Neural cell (in vitro differentiated cells): ENCODE results near the gene KHSRP. TPM values are rescaled to one million over a fixed set of nuclear protein-coding genes. Genes with fewer than 3 reads are reported as not detected.

Experiments used
- H2AFZ ChIP-seq: fragments of 200-600, 300-800 bp; sonication (generic), shearing (Covaris generic); 2 replicates; pipeline ENCODE4 v1.6.0; 2014; ENCODE audit warnings: low read depth, mild to moderate bottlenecking, antibody characterized with exemption, low read length, moderate library complexity
- H3F3A ChIP-seq: fragments of 200-600 bp; shearing (Covaris generic); 2 replicates; pipeline ENCODE4 v1.6.1; 2016; ENCODE audit warnings: mild to moderate bottlenecking, moderate library complexity, mixed read lengths, antibody characterized with exemption, low read length; ENCODE audit not compliant: insufficient read depth, poor library complexity, severe bottlenecking
- H3K27ac ChIP-seq: fragments of 200-600, 300-800 bp; sonication (generic), shearing (Covaris generic); 2 replicates; pipeline ENCODE4 v1.5.1; 2014; ENCODE audit warnings: mild to moderate bottlenecking, low read length, moderate library complexity
- H3K27me3 ChIP-seq: fragments of 300-800, 200-600 bp; sonication (generic), shearing (Covaris generic); 2 replicates; pipeline ENCODE4 v1.6.0; 2014; ENCODE audit warnings: mild to moderate bottlenecking, low read depth, low read length, moderate library complexity; ENCODE audit not compliant: insufficient read depth
- H3K36me3 ChIP-seq: fragments of 300-800, 200-600 bp; sonication (generic), shearing (Covaris generic); 2 replicates; pipeline ENCODE4 v1.5.1; 2014; ENCODE audit warnings: mild to moderate bottlenecking, antibody characterized with exemption, low read length, moderate library complexity; ENCODE audit not compliant: insufficient read depth
- H3K4me2 ChIP-seq: fragments of 300-800, 200-600 bp; sonication (generic), shearing (Covaris generic); 2 replicates; pipeline ENCODE4 v1.6.0; 2014; ENCODE audit warnings: mild to moderate bottlenecking, low read length
- H3K4me3 ChIP-seq: fragments of 300-800, 200-600 bp; sonication (generic), shearing (Covaris generic); 2 replicates; pipeline ENCODE4 v1.5.1; 2014; ENCODE audit warnings: mild to moderate bottlenecking, low read length, moderate library complexity
- H3K79me2 ChIP-seq: fragments of 200-600 bp; shearing (Covaris generic); replicated peaks from 2 replicates; pipeline ENCODE4 v1.6.0; 2014; ENCODE audit warnings: mild to moderate bottlenecking, low read length, moderate library complexity; ENCODE audit not compliant: insufficient read depth
- H3K9ac ChIP-seq: fragments of 300-800, 200-600 bp; sonication (generic), shearing (Covaris generic); 2 replicates; pipeline ENCODE4 v1.6.1; 2016; ENCODE audit warnings: mild to moderate bottlenecking, low read length, mixed read lengths
- H3K9me2 ChIP-seq: fragments of 200-600 bp; shearing (Covaris generic); 2 replicates; pipeline ENCODE4 v1.6.1; 2016; ENCODE audit warnings: mild to moderate bottlenecking, low read length, mixed read lengths; ENCODE audit not compliant: insufficient read depth
- H3K9me3 ChIP-seq: fragments of 200-600, 300-800 bp; sonication (generic), shearing (Covaris generic); 2 replicates; pipeline ENCODE4 v1.6.1; 2016; ENCODE audit warnings: mild to moderate bottlenecking, mixed run types, low read length, moderate library complexity, mixed read lengths
- H4K20me1 ChIP-seq: fragments of 200-600 bp; shearing (Covaris generic); 2 replicates; pipeline ENCODE4 v1.6.1; 2016; ENCODE audit warnings: mild to moderate bottlenecking, mixed run types; ENCODE audit not compliant: insufficient read depth
- EP300 ChIP-seq: fragments of 450-650 bp; conservative IDR thresholded peaks from 2 replicates; pipeline ENCODE4 v1.6.1; 2014; ENCODE audit warnings: antibody characterized with exemption, mild to moderate bottlenecking, moderate library complexity; ENCODE audit not compliant: poor library complexity, severe bottlenecking
- EZH2 ChIP-seq: fragments of 200-600, 300-800 bp; shearing (Covaris generic), sonication (generic); IDR thresholded peaks from 2 replicates; pipeline ENCODE4 v1.6.1; 2014; ENCODE audit warnings: antibody characterized with exemption, low read length, borderline replicate concordance, mild to moderate bottlenecking; ENCODE audit not compliant: insufficient read depth, poor library complexity, severe bottlenecking
- MXI1 ChIP-seq: fragments of 450-650 bp; conservative IDR thresholded peaks from 2 replicates; pipeline ENCODE4 v1.6.1; 2014; ENCODE audit warnings: antibody characterized with exemption, mild to moderate bottlenecking; ENCODE audit not compliant: poor library complexity, severe bottlenecking
- POLR2AphosphoS5 ChIP-seq: IDR thresholded peaks from 2 replicates; pipeline ENCODE4 v1.6.1; 2012
- RAD21 ChIP-seq: fragments of 450-650 bp; conservative IDR thresholded peaks from 2 replicates; pipeline ENCODE4 v1.6.1; 2014; ENCODE audit warnings: antibody characterized with exemption, mild to moderate bottlenecking, moderate library complexity
- SMC3 ChIP-seq: fragments of 450-650 bp; conservative IDR thresholded peaks from 2 replicates; pipeline ENCODE4 v1.6.1; 2014; ENCODE audit warnings: antibody characterized with exemption, mild to moderate bottlenecking, moderate library complexity; ENCODE audit not compliant: poor library complexity
- TAF1 ChIP-seq: IDR thresholded peaks from 2 replicates; pipeline ENCODE4 v1.6.1; 2012; ENCODE audit warnings: low read depth
- polyA plus RNA-seq: library from polyadenylated mRNA; depleted of rRNA; stranded (reverse); fragments of >200 nt; gene quantifications from 2 replicates; pipeline ENCODE4 v1.2.3, GENCODE V29; 2014
- TF ChIP-seq, protein P1 (sequence below): fragments of 450-650 bp; IDR thresholded peaks from 2 replicates; pipeline ENCODE4 v1.5.1; 2014; ENCODE audit warnings: antibody characterized with exemption, mild to moderate bottlenecking, moderate library complexity; ENCODE audit not compliant: poor library complexity, severe bottlenecking
- TF ChIP-seq, protein P2 (sequence below): IDR thresholded peaks from 2 replicates; pipeline ENCODE4 v1.6.1; 2012; ENCODE audit warnings: borderline replicate concordance

The KHSRP gene
- polyA plus RNA-seq, 1 donor from 2014 or later = 33.3 TPM

DNA sequence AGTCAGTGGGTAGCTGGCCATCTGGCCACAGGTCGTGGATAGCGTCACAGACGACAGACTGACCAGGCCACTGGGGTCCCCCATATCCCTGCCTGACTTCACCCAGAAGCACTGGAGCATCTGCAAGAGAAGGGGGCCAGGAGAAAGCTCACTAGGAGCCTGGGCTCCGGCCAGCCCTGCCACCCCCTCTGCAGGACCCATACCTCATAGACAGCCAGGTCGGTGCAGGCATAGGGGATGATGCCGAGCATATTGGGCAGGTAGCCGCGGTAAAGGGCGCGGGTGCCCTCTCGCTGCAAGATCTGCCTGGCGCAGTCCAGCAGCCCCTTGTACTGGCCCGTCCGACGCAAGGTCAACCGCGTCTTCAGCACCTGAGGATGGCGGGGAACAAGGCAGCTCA, 2.5 kb upstream of the KHSRP start:
- Histone ChIP-seq H3K36me3 (no peaks in the 10 kb centered on the region), H4K20me1 (peaks cover 13% of the 10 kb centered on the region), H3K4me3 (no peak overlapping the region), H2AFZ (no peak overlapping the region), H3K9me3 (no peaks in the 10 kb centered on the region), H3K79me2 (peaks cover 19% of the 10 kb centered on the region), H3K27me3 (no peaks in the 10 kb centered on the region), H3K4me2 (no peak overlapping the region), H3F3A (no peaks in the 10 kb centered on the region), H3K9me2 (no peaks in the 10 kb centered on the region), H3K9ac (no peak overlapping the region), H3K27ac (no peak overlapping the region)
- TF ChIP-seq TAF1 (no peak), EZH2 (no peak), EP300 (no peak), SMC3 (no peak)

DNA sequence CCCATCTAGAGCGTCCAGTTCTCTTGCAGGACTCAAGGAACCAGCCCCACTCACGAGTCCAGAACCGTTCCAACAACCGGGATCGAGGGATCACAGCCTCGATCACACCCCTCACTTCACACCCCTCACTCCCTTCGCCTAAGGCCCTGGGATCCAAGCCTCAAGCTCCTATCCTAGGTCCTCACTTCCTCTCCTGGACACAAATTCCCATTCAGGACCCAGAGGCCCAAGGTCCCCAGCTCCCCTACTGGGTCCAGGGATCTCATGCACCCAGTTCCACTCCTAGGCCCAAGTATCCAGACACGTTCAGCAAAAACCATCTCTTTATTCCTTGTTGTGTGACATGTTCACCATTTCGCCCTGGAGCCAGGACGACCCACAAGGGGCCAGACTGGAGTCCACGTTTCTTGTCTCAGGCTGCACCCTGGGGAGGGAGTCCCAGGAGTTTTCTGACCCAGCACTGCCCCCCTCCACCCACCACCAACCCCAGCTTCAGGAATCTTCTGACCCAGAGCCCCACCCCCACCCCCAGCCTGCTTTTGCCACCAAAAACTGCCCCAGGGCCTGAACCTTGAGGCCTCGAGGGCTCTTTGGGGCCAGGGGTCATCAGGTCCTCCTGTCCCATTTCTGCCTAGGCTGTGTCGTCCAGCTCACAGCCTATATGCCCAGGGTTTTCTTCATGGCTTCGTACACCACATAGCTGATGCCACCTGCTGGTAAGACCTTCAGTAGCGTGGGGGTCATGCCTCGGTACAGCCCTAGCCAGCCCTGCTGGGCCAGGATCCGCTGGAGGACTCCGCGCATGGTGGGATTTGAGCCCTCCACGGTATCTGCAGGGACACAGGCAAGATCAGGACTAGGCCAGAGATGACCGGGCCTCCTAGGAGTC, 1.4 kb upstream of the KHSRP start:
- Histone ChIP-seq H3K79me2 (peaks cover 31% of the 10 kb centered on the region), H3F3A (no peaks in the 10 kb centered on the region), H3K9me2 (no peaks in the 10 kb centered on the region), H3K27me3 (no peaks in the 10 kb centered on the region), H3K9me3 (no peaks in the 10 kb centered on the region), H3K9ac (peak overlapping the region; percentile 59), H3K4me2 (no peak overlapping the region), H3K36me3 (no peaks in the 10 kb centered on the region), H2AFZ (peak overlapping the region; percentile 41), H3K27ac (peak overlapping the region; percentile 85), H4K20me1 (peaks cover 22% of the 10 kb centered on the region), H3K4me3 (peak overlapping the region; percentile 54)
- TF ChIP-seq RAD21 = no peak
- TF ChIP-seq, protein P1, sequence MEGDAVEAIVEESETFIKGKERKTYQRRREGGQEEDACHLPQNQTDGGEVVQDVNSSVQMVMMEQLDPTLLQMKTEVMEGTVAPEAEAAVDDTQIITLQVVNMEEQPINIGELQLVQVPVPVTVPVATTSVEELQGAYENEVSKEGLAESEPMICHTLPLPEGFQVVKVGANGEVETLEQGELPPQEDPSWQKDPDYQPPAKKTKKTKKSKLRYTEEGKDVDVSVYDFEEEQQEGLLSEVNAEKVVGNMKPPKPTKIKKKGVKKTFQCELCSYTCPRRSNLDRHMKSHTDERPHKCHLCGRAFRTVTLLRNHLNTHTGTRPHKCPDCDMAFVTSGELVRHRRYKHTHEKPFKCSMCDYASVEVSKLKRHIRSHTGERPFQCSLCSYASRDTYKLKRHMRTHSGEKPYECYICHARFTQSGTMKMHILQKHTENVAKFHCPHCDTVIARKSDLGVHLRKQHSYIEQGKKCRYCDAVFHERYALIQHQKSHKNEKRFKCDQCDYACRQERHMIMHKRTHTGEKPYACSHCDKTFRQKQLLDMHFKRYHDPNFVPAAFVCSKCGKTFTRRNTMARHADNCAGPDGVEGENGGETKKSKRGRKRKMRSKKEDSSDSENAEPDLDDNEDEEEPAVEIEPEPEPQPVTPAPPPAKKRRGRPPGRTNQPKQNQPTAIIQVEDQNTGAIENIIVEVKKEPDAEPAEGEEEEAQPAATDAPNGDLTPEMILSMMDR = peak; percentile 15

DNA sequence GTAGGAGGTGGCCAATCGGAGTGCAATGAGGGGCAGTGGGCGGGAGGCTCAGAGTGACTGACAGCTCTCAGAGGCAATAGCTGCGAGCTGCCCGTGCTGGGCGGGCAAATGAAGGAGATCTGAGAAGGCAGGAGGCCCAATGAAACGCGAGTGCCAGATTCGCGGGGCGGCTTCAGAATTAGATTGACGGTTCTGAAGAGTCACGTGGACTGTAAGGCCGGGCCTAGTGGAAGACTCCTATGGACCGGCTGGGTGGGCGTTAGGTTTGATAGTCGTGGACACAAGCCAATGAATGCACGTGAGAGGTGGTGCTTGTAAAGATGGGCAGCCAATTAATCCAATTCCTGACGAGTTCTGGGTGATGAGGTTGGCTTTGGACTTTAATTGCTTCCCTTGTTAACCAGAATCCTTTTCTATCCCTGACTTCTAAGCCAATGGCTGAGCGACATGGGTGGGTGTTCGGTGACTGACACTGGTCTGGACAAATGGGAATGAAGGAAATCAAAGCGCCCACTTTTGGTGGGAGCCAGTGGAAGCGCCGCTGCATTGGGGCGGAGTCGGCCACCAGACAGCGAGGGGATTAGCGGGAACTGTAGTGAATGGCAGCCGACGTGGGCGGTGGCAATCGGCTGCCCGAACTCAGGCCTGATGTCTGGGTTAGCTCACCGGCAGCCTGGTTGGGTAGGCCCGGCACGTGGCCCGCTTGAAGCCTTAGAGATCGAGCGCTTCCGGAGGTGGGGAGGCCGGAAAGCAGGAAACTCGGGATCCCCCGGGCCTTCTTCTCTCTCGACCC, 524 bp upstream of the KHSRP start:
- Histone ChIP-seq H3K4me2 (no peak overlapping the region), H3K36me3 (no peaks in the 10 kb centered on the region), H3K9ac (peak overlapping the region; percentile 59), H3K79me2 (peaks cover 35% of the 10 kb centered on the region), H3F3A (no peaks in the 10 kb centered on the region), H3K9me2 (no peaks in the 10 kb centered on the region), H4K20me1 (peaks cover 24% of the 10 kb centered on the region), H3K27ac (peak overlapping the region; percentile 85), H3K27me3 (no peaks in the 10 kb centered on the region), H3K4me3 (peak overlapping the region; percentile 54), H3K9me3 (no peaks in the 10 kb centered on the region), H2AFZ (peak overlapping the region; percentile 41)
- TF ChIP-seq SMC3 (peak; percentile 25), MXI1 (peak; percentile 42), EP300 (no peak), POLR2AphosphoS5 (peak; percentile 66)
- TF ChIP-seq, protein P1 = peak; percentile 64
- TF ChIP-seq, protein P2, sequence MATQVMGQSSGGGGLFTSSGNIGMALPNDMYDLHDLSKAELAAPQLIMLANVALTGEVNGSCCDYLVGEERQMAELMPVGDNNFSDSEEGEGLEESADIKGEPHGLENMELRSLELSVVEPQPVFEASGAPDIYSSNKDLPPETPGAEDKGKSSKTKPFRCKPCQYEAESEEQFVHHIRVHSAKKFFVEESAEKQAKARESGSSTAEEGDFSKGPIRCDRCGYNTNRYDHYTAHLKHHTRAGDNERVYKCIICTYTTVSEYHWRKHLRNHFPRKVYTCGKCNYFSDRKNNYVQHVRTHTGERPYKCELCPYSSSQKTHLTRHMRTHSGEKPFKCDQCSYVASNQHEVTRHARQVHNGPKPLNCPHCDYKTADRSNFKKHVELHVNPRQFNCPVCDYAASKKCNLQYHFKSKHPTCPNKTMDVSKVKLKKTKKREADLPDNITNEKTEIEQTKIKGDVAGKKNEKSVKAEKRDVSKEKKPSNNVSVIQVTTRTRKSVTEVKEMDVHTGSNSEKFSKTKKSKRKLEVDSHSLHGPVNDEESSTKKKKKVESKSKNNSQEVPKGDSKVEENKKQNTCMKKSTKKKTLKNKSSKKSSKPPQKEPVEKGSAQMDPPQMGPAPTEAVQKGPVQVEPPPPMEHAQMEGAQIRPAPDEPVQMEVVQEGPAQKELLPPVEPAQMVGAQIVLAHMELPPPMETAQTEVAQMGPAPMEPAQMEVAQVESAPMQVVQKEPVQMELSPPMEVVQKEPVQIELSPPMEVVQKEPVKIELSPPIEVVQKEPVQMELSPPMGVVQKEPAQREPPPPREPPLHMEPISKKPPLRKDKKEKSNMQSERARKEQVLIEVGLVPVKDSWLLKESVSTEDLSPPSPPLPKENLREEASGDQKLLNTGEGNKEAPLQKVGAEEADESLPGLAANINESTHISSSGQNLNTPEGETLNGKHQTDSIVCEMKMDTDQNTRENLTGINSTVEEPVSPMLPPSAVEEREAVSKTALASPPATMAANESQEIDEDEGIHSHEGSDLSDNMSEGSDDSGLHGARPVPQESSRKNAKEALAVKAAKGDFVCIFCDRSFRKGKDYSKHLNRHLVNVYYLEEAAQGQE = peak; percentile 27
